GM18502 (cell line): Measurements from ENCODE around the gene GRIP2.

Experiments used
- ATAC-seq: cut with Tn5 transposase; IDR thresholded peaks from one replicate; pipeline ENCODE4 v1.9.1; 2021; ENCODE audit warnings: mild to moderate bottlenecking; ENCODE audit not compliant: unreplicated experiment, poor library complexity

Gene GRIP2

DNA sequence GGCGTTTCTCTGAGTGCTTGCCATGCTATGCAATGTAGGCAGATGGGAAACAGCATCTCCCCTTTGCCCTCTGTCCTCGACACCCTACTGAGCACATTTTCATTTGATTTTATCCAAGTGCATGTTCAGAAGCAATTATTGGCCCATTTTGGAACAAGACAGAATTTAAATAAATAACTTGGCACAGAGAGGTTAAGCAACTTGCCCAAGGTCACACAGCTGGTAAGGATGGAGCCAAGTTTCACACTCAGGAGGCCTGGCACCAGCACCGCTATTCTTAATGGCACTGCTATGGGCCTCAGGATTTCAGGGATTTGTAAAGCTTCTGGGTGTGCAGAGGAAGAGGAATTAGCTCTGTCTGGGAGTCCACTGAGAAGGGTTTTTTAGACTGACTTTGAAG, 2.5 kb upstream of the GRIP2 start:
- ATAC-seq: no peak

DNA sequence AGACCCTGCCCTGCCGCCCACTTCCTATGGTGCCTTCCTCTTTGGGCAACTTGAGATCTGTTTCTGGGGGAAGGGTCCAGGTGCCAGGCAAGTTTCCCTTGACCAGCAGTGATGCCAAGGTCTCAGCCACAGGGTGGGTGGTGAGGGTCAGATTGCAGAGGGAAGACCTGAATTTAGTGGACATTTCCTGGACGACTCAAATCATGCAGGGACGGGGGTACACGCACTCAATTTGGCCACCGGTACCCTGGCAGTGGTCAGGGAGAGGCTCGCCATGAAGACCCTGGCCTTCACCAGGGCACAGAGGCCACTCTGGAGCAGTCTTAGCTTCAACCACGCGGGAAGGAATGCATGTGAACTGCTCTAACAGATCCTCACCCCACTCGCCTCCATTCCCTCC, 1.5 kb upstream of the GRIP2 start:
- ATAC-seq: no peak

DNA sequence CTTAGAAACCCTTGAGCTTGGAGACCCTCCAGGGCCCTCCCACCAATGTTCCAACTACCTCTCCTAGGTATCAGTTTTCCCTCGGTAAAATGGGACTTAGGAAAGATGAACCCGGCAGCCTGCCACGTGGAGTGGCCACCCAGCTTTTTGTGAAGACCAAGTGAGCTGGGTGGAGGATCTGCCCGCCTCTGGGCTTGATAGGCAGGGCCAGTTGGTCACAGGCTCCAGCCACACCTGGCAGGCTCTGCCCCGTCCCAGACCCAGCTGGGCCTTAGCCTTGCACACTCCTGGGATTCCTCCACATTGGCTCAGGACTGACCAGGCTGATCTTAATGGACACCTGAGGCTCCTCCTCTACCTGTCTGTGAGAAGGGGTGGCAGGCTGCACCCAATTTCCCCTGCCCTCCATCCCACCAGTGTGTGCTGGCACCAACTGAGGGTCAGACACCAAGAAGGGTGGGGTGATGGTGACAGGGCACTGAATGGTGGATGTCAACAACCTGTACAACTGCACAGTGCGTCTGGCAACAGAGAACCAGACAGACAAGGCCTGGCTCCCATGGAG, 761 bp upstream of the GRIP2 start:
- no peak for ATAC-seq

DNA sequence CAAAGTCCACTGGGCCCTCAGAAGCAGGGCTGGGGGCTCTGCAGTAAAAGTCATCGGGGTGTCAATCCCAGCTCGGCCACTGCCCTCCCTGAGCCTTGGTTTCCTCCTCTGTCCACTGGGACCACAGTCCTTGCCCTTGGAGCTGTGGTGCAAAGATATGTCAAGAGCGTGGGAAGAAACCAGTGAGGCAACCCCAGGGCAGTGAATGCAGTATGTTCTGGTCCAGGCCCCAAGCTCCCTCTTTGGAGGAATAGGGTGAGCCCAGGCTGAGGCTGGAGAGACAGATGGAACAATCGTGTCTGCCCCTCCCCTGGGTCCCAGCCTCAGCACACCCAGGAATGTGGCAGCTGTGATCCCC, 779 bp downstream of the GRIP2 start:
- ATAC-seq: no peak

DNA sequence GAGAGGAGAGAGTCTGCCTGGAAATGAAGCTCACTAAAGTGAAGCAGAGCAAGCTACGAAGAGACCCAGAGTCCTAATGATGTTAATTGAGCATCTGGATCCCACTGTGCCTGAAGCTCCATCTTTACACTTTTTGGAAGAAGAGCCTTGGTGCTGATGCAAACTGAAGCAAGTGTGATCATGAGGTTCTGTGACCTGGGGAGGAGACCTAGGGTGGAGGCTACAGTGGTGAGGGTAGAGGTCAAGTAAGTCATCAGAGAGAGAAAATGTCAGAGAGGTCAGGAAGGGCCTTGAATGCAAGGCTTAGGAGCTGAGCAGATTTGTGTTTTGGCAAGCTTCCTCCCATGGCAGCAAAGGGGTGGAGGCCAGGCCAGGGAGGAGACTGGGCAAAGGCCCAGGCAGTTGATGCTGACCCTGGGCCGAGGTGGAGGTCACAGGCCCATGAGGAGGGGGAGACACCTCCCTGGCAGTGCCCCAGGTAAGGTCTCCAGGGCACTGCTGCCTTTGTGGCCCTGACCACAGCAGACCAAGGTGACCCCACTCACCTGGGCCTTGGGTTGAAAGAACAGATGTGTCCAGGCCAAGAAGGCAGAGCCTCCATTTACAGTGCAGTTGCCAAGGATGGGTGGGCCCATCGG, 1.6 kb downstream of the GRIP2 start:
- ATAC-seq: no peak

DNA sequence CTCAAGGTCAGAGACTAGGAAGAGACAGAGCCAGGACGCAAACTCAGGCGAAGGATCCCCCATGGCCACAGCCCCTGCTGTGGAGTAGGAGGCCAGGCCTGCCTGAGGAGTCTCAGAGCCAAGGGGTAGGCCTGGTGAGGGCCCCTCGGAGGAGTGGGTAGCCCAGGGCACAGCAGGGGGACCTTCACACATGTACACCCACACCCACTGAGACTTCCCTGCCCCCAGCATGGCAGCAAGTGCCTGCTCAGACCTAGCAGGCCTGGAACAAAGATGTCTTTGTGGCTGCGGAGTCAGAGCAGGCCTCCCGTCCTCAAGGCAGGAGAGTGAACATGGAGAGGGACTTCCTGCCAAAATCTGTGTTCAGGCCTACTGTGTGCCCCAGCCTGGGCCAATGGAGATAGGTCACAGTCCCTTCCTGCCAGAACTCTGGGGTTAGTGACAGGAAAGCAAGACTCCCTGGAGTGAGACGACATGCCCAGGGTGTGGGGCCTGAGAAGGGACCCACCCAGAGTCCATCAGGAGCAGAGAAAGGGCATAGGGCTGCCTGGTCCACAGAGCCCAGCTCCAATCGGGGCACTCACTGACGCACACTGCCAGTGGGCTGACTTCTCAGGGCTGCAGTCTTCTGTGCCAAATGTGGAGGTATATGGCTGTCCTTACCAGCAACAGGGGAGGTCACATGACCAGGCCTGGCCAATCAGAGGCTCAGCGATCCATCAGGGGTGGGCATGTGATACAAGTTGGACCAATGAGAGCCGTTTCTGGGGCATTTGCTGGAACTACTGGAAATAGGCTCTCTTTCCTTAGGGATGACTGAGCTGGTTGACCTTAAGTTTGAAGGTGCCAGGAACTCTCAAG, 2.3 kb downstream of the GRIP2 start:
- no peak for ATAC-seq

DNA sequence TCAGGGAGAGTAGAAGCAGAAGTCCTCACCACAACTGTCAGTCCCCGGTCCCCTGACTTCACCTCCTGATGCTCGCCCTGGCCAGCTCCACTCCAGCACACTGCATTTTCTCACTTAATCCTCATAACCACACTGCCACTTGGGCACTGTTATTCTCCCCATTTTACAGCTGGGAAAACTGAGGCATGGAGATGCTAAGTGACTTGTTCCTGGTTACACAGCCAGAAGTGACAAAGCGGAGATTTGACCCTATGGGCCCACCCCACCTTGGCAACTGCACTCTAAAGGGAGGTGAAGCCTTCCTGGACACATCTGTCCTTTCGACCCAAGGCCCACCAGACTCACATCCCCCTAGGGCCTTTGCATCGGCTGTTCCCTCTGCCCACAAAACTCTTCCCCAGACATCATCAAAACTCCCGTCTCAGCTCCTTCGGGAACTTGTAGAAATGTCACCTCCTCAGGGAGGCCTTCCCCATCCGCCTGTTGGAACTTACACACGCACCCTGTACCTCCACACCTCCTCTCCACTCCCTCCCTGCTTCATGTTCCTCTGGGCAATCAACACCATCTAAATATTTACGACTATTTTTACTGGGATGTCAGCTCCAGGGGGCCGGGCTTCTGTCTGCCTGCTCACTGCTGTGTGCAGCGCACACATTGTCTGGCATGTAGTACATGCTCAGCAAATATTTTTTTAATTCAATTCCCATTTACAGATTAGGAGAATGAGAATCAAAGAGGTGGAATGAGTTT, 3.1 kb downstream of the GRIP2 start:
- no peak for ATAC-seq

DNA sequence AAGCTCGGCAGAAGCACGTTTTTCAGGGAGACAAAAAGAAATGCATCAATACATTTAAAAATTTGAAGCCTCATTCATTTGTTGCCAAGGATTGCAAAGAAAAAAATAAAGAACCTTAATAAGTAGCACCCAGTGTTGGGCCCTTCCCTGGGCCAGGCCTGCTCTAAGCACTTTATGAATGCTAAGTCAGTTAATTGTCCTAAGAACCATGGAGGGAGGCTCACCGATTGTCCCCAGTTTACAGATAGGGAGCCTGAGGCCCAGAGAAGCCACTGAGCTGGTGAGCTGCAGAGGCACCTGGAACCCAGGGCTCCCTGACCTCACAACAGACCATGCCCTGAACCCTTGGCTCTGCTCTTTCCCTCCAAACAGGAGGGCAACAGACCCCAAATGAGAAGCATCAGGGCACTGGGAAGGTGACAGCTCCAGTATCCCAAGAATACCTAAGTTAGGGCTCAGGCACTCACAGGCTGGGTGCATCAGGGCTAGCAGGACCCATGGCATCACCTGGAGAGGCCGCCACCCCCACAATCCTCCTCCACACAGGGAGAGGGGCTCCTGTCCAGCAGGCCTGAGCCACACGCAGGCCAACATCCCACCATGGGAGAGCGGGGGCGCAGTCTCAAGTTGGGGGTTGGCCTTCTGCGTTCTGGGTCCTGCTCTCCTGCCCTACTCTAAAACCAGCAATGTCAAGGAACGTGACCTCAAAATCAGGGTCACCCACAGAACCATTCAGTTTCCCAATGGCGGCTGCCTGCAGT, 3.9 kb downstream of the GRIP2 start:
- no peak for ATAC-seq

DNA sequence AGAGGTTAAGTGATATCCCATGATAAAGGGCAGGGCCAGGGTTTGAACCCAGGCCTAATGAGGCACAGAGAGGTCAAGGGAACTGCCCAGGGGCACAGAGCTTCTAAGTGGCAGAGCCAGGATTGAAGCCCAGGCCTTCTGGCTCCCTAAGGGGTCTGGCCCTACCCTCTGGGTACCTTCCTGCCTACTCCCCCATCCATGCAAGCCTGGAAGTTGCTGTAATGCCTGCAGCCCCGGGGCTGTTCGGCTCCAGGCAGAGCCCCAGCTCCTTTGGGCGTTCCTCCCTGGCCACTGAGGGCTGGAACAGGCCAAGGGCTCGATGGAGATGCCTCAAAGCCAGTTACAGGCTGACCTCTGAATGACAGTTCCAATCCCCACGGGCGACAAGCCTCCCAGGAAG, 4.5 kb downstream of the GRIP2 start:
- no peak for ATAC-seq

DNA sequence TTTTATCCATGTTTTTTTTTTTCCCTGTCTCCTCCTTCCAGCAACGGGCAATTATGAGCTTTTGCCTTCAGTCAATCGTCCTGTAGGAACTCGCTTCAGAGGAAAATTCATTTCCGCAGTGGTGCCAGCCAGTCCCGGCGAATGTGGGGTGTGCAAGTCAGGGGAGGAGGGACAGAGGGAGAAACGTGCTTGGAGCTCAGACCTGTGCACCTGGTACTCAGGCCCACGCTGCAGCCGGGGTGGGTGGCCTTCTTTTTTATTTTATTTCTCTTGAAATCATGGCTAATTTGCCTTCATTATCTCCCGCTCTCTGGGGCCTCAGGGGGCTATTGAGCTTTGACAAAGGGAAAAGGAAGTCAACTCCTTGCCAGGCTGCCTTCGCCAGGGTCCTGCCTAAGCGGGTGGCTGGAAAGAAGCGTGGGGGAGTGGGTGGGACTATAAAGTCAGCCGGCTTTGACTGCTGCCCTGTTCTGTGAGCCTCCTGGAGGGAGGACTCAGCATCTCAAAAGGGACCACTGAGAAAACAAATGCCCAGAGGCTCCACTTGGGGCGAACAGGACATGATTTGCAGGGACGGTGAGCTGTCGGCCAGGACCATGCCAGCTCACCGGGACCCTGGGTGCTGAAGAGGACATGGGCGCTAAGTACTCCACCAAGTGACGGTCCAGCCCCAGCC, 5.5 kb downstream of the GRIP2 start:
- no peak for ATAC-seq

DNA sequence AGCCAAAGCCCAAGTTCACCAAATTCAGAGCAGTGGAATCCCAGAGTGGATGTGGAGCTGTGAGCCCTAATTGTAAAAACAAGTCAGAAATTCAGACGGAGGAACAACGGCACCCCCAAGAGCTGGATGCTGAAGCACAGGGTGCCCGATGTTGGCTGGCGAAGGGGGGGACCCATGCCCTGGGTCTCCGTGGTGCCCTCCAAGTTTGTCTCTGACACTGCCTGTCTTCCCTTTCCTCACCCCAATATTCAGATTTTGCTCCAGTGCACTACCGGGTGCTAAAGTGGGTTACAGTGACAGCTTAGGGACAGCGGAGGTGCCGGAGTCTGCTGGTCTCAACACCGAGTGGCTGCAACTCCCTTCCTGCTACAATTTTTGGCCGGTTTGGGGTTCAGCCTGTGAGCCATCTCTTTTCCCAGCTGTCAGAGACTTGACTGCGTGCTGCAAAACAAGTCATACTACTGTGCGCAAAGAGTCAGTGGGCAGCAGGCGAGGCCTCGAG, 6.6 kb downstream of the GRIP2 start:
- no peak for ATAC-seq

DNA sequence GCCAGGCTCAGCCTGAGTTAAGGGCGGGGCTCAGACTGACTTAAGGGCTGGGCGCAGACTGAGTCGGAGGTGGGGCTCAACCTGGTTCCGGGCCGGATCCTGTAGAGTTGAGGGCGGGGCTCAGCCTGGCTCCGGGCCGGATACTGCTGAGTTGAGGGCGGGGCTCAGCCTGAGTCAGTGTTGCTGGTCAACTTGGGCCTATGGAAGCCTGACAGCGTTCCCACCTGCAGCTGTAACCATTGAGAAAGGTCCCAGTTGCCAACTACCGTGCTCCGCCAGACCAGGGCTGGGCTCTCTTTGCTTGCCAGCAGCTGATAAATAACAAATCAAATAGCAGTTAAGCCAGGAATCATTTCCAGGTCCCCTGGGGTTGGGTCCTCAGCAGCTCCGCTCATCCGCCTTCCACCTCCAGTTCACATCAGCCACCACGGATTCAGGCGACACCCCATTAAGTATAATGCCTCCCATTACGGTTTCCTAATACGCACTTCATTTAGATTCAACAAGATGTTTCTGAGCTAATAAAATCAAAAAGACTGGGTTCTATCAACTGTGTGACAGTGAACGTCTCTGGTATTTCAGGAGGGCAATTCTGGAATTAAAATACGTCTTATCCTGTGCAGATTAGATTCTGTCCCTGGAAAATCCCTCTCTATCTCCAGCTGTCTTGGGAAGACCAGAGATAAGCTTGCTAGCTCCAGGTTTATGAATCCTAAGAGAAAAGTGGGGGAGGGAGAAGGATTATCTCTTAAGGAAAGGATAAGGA, 7.3 kb downstream of the GRIP2 start:
- no peak for ATAC-seq

DNA sequence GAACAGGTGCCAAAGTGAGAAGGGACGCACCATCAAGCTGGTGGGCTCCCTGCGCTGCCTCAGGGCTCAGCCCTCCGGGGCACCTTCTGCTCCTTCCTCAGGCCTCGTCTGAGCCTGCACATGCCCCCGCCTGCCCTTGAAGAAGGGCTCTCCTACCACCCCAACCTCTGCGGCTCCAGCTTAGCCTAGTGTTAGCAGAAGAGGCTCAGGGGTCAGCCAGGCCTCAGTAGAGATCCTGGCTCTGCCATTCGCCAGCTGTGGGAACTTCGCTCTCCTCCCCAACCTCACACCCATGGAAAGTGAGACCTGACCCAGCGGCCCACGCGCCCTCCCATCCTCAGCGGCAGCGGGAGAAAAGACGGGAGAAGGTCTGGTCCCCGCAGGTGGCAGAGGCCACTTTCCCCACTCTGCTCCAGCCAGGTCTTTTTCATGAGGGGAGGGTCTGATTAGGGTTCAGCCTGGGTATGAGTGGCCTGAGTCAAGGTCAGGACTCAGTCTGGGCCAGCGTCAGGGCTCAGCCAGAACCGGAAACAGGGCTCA, 8.2 kb downstream of the GRIP2 start:
- ATAC-seq: no peak

DNA sequence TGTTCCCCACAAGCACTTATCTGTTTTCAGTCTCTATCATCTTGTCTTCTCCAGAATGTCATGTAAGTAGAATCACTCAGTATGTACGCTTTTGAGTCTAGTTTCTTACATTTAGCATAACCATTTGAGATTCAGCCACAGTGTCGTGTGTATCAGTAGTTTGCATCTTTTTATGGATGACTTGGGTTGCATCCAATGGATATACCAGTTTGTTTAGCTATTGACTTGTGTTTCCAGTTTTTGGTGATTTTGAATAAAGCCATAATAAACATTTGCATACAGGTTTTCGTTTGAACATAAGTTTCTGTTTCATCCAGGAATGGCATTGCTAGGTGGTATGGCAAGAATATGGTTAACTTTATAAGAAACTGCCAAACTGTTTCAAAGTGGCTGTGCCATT, 12.1 kb downstream of the GRIP2 start:
- ATAC-seq: no peak

DNA sequence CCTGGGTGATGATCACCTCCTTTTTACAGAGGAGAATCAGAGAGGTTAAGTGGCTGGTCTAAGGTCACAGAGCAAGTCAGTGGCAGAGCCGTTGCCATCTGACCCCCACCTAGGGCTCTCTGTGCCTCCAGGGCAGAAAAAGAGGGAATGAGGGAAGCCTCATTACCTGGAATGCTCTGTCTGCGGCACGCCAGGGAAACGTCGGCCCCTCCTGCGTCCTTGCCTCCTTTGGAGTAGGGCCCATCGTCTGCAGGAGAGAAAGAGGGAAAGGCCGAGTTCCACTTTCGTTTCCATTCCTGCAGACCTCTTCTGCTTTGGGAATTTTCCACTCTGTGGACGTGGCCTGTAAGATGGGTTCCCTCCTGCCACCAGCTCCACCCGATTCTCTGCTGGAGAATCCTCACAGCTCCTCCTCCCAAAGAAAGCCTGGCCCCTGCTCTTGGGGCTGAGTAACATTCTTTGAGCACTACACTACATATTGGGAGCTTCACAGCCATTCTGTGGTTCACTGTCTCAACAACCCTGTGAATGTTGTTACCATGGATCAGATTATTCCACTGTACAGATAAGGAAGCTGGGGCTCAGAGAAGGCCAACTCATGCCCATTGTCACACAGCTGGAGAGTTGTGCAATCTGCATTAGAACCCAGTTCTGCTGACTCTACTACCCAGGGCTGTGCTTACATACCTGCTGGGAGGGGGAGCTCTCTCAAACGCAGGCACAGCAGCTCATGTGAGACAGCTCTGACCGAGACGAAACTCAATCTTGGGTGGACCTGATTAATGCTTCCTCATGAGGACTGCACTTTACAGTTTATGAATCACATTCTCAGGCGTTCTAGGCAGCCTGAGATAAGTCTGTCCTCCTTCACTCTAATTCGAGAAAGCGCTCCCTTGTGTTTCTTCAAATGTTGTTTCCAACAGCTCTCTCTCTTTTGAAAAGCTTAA, 14.2 kb downstream of the GRIP2 start:
- ATAC-seq: no peak

DNA sequence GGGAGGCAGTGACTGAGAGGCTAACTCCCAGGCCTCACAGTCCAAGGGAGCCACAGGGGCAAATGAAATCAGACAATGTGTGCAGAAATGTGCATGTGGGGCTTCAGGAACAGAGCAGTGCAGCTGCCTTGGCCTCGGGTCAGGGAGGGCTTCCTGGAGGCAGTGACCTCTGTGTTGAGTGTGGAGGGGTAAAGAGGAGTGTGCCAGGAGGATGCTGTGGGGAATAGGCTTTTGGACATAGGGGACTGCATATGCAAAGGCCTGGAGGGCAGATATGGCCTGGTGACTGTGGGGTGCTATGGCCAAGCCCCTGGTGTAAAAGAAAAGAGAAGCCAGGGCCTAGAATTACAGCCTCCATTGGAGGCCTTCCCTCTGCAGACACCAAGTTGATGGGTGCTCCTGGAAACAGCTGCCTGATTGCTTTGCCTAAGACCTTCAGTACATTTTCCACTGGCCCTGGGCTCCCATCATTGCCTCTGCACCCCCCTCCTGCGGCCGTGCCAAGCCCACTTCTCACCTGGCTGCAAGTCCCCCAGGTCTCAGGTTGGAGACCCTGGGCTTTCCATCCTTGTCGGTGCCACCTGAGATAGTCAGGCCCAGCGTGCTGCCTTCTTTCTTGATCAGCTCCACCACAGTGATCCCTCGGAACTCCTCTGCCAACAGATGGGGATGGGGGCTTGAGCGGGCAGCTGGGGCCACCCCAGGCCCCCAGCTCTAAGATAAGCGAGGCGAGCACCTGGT, 15.1 kb downstream of the GRIP2 start:
- no peak for ATAC-seq

DNA sequence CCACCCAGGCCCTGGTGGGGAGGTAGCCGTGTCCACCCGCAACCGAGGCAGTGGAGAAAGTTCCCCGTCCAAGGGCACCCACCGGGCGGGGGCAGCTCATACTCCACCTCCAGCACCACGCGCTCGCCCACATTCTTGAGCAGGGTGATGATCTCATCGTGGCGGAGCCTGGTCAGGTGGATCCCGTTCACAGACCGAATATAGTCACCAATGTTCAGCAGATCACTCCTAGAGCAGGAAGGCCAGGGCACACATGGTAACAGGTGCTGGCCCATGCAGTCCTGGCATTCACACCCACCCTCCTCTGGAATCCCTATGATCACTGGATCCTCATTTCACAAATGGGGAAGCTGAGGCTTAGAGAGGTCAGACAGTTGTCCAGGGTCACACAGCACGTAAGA, 15.8 kb downstream of the GRIP2 start:
- ATAC-seq: no peak
